Melanocyte of skin (primary cell): ENCODE data around the gene ZDHHC11. TPM values are rescaled to one million over a fixed set of nuclear protein-coding genes. Genes with fewer than 3 reads are reported as not detected.

ENCODE experiments used
- total RNA-seq, 2 donors: library from RNA; depleted of rRNA; stranded (reverse); fragments of >200 nt; gene quantifications; 2 replicates each; pipeline ENCODE4 v1.2.3, GENCODE V29; 2012

ZDHHC11 gene, protein sequence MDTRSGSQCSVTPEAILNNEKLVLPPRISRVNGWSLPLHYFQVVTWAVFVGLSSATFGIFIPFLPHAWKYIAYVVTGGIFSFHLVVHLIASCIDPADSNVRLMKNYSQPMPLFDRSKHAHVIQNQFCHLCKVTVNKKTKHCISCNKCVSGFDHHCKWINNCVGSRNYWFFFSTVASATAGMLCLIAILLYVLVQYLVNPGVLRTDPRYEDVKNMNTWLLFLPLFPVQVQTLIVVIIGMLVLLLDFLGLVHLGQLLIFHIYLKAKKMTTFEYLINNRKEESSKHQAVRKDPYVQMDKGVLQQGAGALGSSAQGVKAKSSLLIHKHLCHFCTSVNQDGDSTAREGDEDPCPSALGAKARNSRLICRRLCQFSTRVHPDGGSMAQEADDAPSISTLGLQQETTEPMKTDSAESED
- 1 to 10 TPM; 5.0 to 5.9 TPM for total RNA-seq

DNA sequence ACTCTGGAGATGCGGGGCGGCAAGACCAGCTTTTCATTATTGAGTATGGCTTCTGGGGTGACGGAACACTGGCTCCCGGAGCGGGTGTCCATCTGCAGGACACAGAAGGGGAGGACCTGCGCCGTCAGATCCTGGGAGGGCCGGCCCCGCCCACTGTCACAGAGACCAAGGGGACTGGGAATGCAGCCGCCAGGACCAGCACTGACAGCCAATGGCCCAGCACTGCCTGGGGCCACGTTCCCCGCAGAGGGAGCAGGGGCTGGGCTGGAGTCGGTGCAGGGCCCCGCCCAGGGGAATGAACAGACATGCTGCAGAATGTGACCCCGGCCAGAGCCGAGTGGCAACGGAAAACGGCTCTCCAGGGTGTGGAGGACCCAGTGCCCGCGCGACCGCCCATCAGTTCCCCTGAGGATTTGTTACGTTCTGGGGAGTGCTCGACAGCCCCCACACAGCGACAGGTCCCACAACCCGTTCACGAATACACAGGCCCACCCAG is at the start of gene ZDHHC11:
TSS of gene ZDHHC11 (minus strand) at position 476 of the 496 bp plus-strand sequence. CDS start at position 92, 384 bp downstream.

DNA sequence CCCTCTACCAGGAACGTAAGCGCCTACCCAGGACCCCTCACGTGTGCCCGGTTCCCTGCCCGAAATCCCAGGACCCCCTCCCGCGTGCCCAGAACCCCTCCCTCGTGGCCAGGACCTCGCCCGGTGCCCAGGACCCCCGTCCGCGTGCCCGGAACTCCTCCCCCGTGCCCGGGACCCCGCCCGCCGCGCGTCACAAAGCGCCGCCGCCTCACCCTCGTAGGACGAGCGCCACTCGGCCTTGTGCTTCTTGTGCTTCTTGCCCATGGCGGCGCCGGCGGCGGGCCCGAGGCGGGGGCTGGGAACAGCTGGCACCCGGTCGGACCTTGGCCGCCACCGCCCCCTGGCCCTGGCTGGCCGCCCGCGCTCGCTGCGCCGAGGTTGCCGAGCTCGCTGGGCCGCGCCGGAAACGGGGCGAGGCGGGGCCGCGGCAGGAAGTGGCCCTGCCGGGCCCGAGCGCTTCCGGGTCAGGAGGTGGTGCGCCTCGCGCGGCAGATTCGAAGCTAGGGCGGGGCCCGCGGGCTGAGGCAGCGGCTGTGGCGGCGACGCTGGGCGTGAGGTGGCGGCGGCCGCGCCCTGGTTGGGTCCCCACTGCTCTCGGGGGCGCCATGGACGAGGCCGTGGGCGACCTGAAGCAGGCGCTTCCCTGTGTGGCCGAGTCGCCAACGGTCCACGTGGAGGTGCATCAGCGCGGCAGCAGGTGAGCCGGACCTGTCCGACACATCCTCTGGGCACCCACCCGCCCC is 41.8 kb upstream of the ZDHHC11 start, which contains the start of the genes BRD9 and TRIP13:
TSS of gene BRD9 (minus strand) at position 408 of the 743 bp plus-strand sequence. CDS start at position 264, 144 bp downstream.
TSS of gene TRIP13 (plus strand) at position 491 of the 743 bp plus-strand sequence. CDS start at position 606, 115 bp downstream.

DNA sequence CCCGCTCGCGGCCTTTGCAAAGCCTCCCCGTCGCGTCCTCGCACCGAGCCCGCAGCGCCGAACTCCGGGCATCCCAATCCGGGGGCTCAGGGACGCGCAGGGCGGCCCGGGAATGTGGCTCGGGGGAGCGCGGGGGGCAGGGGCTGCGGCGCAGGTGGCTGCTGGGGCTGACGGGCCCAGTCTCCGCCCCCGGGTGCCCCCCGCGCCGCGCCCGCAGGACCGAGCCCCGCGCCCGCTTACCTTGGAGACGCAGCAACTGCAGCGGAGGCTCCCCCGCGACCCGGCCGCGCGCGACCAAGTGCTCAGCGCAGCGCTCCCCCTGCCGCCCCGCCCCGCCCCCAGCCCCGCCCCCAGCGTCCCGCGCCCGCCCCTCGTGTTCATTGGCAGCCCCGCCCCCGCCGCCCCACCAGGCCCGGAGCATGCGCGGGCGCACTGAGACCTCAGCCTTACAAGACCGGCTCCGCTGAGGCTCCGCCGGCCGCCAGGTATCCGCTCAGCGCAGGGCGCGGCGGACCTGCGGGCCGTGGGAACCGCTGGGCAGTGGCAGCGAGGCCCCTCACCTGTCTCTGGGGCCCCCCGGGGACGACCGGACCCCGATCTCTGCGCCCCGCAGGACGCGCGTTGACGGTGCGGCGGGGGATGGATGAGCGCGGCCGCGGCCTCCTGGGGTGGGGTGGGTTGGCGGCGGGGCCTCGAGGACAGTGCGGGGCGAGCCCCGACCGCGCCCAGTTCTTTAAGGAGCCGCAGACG is 66.2 kb downstream of the ZDHHC11 start, which contains the start of gene ZDHHC11B:
TSS of gene ZDHHC11B (minus strand) at position 302 of the 750 bp plus-strand sequence. CDS start 17,810 bp downstream, outside the sequence.

Other genes with a start within 250 kb of the ZDHHC11 start
- 10 to 100 TPM; 17.3 to 25.8 TPM for gene CEP72, start 238.6 kb downstream of the ZDHHC11 start, total RNA-seq
- gene TPPP, start 157.6 kb downstream of the ZDHHC11 start, total RNA-seq: 1 to 10 TPM; 1.7 to 3.4 TPM
- gene ZDHHC11B, start 66.3 kb downstream of the ZDHHC11 start, total RNA-seq: under 1 TPM in 1 of 2 donors, not detected in 1; 0.34 TPM
- 10 to 100 TPM; 23.7 to 31.3 TPM for gene BRD9, start 41.8 kb upstream of the ZDHHC11 start, total RNA-seq
- gene TRIP13, start 41.9 kb upstream of the ZDHHC11 start, total RNA-seq: 10 to 100 TPM; 20.0 to 50.0 TPM
- gene NKD2, start 157.8 kb upstream of the ZDHHC11 start, total RNA-seq: not detected